ENCODE measurements around the gene PODN. TPM values are rescaled to one million over a fixed set of nuclear protein-coding genes. Genes with fewer than 3 reads are reported as not detected.

The PODN gene
- total and polyA plus RNA-seq, 2 donors (not counting 3 experiments of a cell fraction or from before 2014, with no cell fraction given) = 1.3 to 1.5 TPM

GRCh38 chr1:53121319-53122172, 59.5 kb downstream of the PODN start:
- H3K36me3 ChIP-seq (ENCODE audit: control insufficient read depth in 2 of 2, extremely low read depth in 1 of 2, insufficient read depth in 2 of 2, low read length in 2 of 2) = no peaks in the 10 kb centered on the region
- no TSS peak for BruUV-seq (replicated peaks)
- no peaks in the 10 kb centered on the region for H3K79me2 ChIP-seq (ENCODE audit: control insufficient read depth, insufficient read depth, low read length)
- H3K27me3 ChIP-seq (ENCODE audit: control insufficient read depth in 2 of 2, insufficient read depth in 2 of 2, low read length in 2 of 2) = peaks cover 0 to 7% of the 10 kb centered on the region in 2 experiments
- H3K9me1 ChIP-seq (replicated peaks; ENCODE audit: control insufficient read depth, extremely low read depth, insufficient read depth, low read length) = no peaks in the 10 kb centered on the region
- POLR2A ChIA-PET = no interaction called here
- H4K20me1 ChIP-seq (replicated peaks; ENCODE audit: control insufficient read depth, extremely low read depth, insufficient read depth, low read length) = no peaks in the 10 kb centered on the region
- CTCF ChIA-PET = no interaction called here
- H3K4me1 ChIP-seq (ENCODE audit: control insufficient read depth, extremely low read depth, insufficient read depth, low read length) = no peaks in the 10 kb centered on the region
- no peak overlapping the region for H3K9ac ChIP-seq (replicated peaks; ENCODE audit: extremely low read depth, insufficient read depth, low read length)
- intact Hi-C loops (cut with micrococcal nuclease) (no loop called here), dilution Hi-C loops (cut with MboI; ENCODE audit: extremely low pct_ligation_motif_present, low sequenced_read_pairs) (no loop called here)
- FAIRE-seq = no peak
- DNase-seq (ENCODE audit: low read depth, low spot score) = no peak
- TF ChIP-seq POLR2AphosphoS5 (IDR thresholded peaks at IDR 0.05; ENCODE audit: insufficient read depth, low read depth, low read length) (no peak), CTCF (IDR thresholded peaks at IDR 0.05; ENCODE audit: extremely low read depth in 1 of 2, insufficient read depth in 1 of 2, low read depth in 1 of 2, low read length in 2 of 2) (no peak), MYC (IDR thresholded peaks at IDR 0.05; ENCODE audit: low read depth, low read length) (no peak), MAX (IDR thresholded peaks at IDR 0.05; ENCODE audit: insufficient read depth, insufficient read length) (no peak), FOS (IDR thresholded peaks at IDR 0.05; ENCODE audit: borderline replicate concordance, insufficient read depth, low read length) (no peak), GATA2 (IDR thresholded peaks at IDR 0.05; ENCODE audit: insufficient read depth, insufficient read length, low read depth, low read length) (no peak), POLR2A (IDR thresholded peaks at IDR 0.05; ENCODE audit: low read depth, low read length) (no peak), EZH2 (IDR thresholded peaks at IDR 0.05; ENCODE audit: borderline replicate concordance, low read depth, low read length, severe bottlenecking) (no peak)
- H3K4me2 ChIP-seq (ENCODE audit: insufficient read depth, low read length) = no peak overlapping the region
- no peak overlapping the region for H3K27ac ChIP-seq (ENCODE audit: insufficient read depth, low read depth, low read length)
- H3K9me3 ChIP-seq (replicated peaks; ENCODE audit: control insufficient read depth, insufficient read depth, low read length) = no peaks in the 10 kb centered on the region
- H3K4me3 ChIP-seq (replicated peaks in 1 of 3; ENCODE audit: insufficient read depth in 1 of 3, low read depth in 1 of 3, low read length in 3 of 3) = no peak overlapping the region
- no peak overlapping the region for H2AFZ ChIP-seq (ENCODE audit: low read depth, low read length)
